BJ (cell line): ENCODE data around the gene SNAI3. TPM values are rescaled to one million over a fixed set of nuclear protein-coding genes. Genes with fewer than 3 reads are reported as not detected.

Experiments
- CTCF ChIA-PET: fragments of 350-600 bp; formaldehyde crosslinking; extraction: SDS; loops from one replicate; lab custom pipeline; 2021; ENCODE audit warnings: antibody characterized with exemption, inconsistent platforms; lab: Yijun Ruan, JAX
- POLR2A ChIA-PET: fragments of 300-600 bp; sonication (Branson Sonifier 250); formaldehyde crosslinking; extraction: SDS; loops from one replicate; lab custom pipeline; 2021; ENCODE audit warnings: antibody characterized with exemption; lab: Charles Lee
- DNase-seq: peaks from one replicate; pipeline ENCODE4 v3.0.0-alpha.2; 2011; ENCODE audit warnings: low read depth
- H3K27me3 ChIP-seq: 2 replicates; pipeline ENCODE4 v1.6.0; 2011; ENCODE audit warnings: low read length; ENCODE audit not compliant: control insufficient read depth, insufficient read depth
- H3K36me3 ChIP-seq: 2 replicates; pipeline ENCODE4 v1.5.1; 2011; ENCODE audit warnings: low read length; ENCODE audit not compliant: control insufficient read depth, insufficient read depth
- H3K4me3 ChIP-seq: 2 replicates; pipeline ENCODE4 v1.5.1; 2011; ENCODE audit warnings: low read depth, mild to moderate bottlenecking, control low read depth, low read length
- CTCF ChIP-seq: IDR thresholded peaks from 2 replicates; pipeline ENCODE4 v1.5.1; 2011; ENCODE audit warnings: low read depth, mild to moderate bottlenecking, control low read depth, inconsistent platforms, low read length, moderate library complexity; ENCODE audit not compliant: insufficient read depth
- polyA plus RNA-seq: library from polyadenylated mRNA; depleted of rRNA; stranded (reverse); fragments of >200 nt; gene quantifications from 2 replicates; pipeline ENCODE4 v1.2.3, GENCODE V29; 2011

SNAI3 gene
- polyA plus RNA-seq, 1 experiment = not detected

GRCh38 chr16:88640039-88640495 is 46.2 kb downstream of the SNAI3 start:
- H3K36me3 ChIP-seq = peaks cover 3% of the 10 kb centered on the region
- CTCF ChIA-PET = interaction anchor here (1.2 kb wide), 1 partner anchor 10 kb away, joined by 3 read pairs; no protein-coding TSS in a partner anchor
- no peak for DNase-seq
- no peak overlapping the region for H3K4me3 ChIP-seq
- TF ChIP-seq CTCF = no peak
- POLR2A ChIA-PET = no interaction called here
- H3K27me3 ChIP-seq = peaks cover 24% of the 10 kb centered on the region

GRCh38 chr16:88639231-88640038 is 46.9 kb downstream of the SNAI3 start:
- Histone ChIP-seq H3K36me3 (peaks cover 2% of the 10 kb centered on the region), H3K4me3 (no peak overlapping the region), H3K27me3 (peaks cover 24% of the 10 kb centered on the region)
- TF ChIP-seq CTCF = no peak
- POLR2A ChIA-PET = no interaction called here
- CTCF ChIA-PET = interaction anchor here (1.2 kb wide), 1 partner anchor 10 kb away, joined by 3 read pairs; no protein-coding TSS in a partner anchor
- no peak for DNase-seq

GRCh38 chr16:88638323-88639230 is 47.7 kb downstream of the SNAI3 start, which contains the start of gene IL17C:
Gene IL17C, plus strand, starts transcription at chr16:88638572. Its CDS starts 70 bp downstream, at chr16:88638642.
- no peak within 1 kb of the TSS for H3K4me3 ChIP-seq
- CTCF ChIA-PET = interaction anchor here (1.2 kb wide), 1 partner anchor 11 kb away, joined by 3 read pairs; no protein-coding TSS in a partner anchor
- POLR2A ChIA-PET = no interaction called here
- 0 out of 2 replicates have a peak, but pooled peaks cover 1% of the 10 kb centered on the region for H3K36me3 ChIP-seq
- peaks cover 24% of the 10 kb centered on the region for H3K27me3 ChIP-seq
- DNase-seq = no peak
- no peak for TF ChIP-seq CTCF

GRCh38 chr16:88636488-88637265 is 49.6 kb downstream of the SNAI3 start:
- CTCF ChIA-PET = no interaction called here
- H3K4me3 ChIP-seq = no peak overlapping the region
- peaks cover 5% of the 10 kb centered on the region for H3K36me3 ChIP-seq
- POLR2A ChIA-PET = interaction anchor here (0.7 kb wide), 1 partner anchor 671 kb away, joined by 6 read pairs; no protein-coding TSS in a partner anchor
- TF ChIP-seq CTCF = no peak
- DNase-seq = no peak
- peaks cover 24% of the 10 kb centered on the region for H3K27me3 ChIP-seq
